Activated T-helper 17 cell treated with anti-CD3 and anti-CD28 coated beads, Interleukin-2, amount 50 U/mL, for 72 hours (primary cell): ENCODE data around the gene LAPTM5. TPM values are rescaled to one million over a fixed set of nuclear protein-coding genes. Genes with fewer than 3 reads are reported as not detected.
"Not testable (repeated sequence)": the region's sequence is repeated elsewhere in the genome, so short reads cannot be mapped to it uniquely, and the experiment has no call there.

Experiments
- ATAC-seq: fragments of 150-1000 bp; cut with Tn5 transposase; replicated peaks from 2 replicates; pipeline ENCODE4 v1.10.0; 2021; ENCODE audit warnings: mild to moderate bottlenecking, moderate library complexity
- H3K27ac Mint-ChIP-seq: one replicate; pipeline ENCODE4 v1.8.0; 2022; ENCODE audit warnings: mixed read lengths
- H3K27me3 Mint-ChIP-seq: one replicate; pipeline ENCODE4 v1.8.0; 2022; ENCODE audit warnings: mixed read lengths
- H3K36me3 Mint-ChIP-seq: one replicate; pipeline ENCODE4 v1.8.0; 2022; ENCODE audit warnings: low read depth, mild to moderate bottlenecking, mixed read lengths
- H3K4me1 Mint-ChIP-seq: one replicate; pipeline ENCODE4 v1.8.0; 2022; ENCODE audit warnings: mixed read lengths
- H3K4me3 Mint-ChIP-seq: one replicate; pipeline ENCODE4 v1.8.0; 2022; ENCODE audit warnings: mild to moderate bottlenecking, mixed read lengths
- H3K9me3 Mint-ChIP-seq: one replicate; pipeline ENCODE4 v1.8.0; 2022; ENCODE audit warnings: mixed read lengths
- total RNA-seq, 2 donors: library from RNA; stranded (reverse); gene quantifications; one replicate each; pipeline ENCODE4 v1.2.3, GENCODE V29; 2022

Gene LAPTM5
- total RNA-seq, 2 donors from 2014 or later, result 316 to 333 TPM

- Mint-ChIP-seq H3K36me3 (no peaks in the 10 kb centered on the region), H3K27ac (no peak overlapping the region), H3K9me3 (no peaks in the 10 kb centered on the region), H3K27me3 (peaks cover 3% of the 10 kb centered on the region), H3K4me1 (no peaks in the 10 kb centered on the region), H3K4me3 (no peak overlapping the region)
- no peak for ATAC-seq
Observed at GRCh38 chr1:30696831-30697230, 60.7 kb downstream of the LAPTM5 start.

GRCh38 chr1:30695439-30695841 lies 62.1 kb downstream of the LAPTM5 start:
- Mint-ChIP-seq H3K9me3 (no peaks in the 10 kb centered on the region), H3K36me3 (no peaks in the 10 kb centered on the region), H3K27me3 (peaks cover 7% of the 10 kb centered on the region), H3K4me3 (no peak overlapping the region), H3K27ac (no peak overlapping the region), H3K4me1 (no peaks in the 10 kb centered on the region)
- ATAC-seq, result no peak

GRCh38 chr1:30694280-30695175 lies 63.0 kb downstream of the LAPTM5 start:
- H3K36me3 Mint-ChIP-seq, result no peaks in the 10 kb centered on the region
- H3K4me3 Mint-ChIP-seq, result no peak overlapping the region
- H3K27ac Mint-ChIP-seq, result no peak overlapping the region
- peaks cover 7% of the 10 kb centered on the region for H3K27me3 Mint-ChIP-seq
- no peaks in the 10 kb centered on the region for H3K9me3 Mint-ChIP-seq
- ATAC-seq, result no peak
- no peaks in the 10 kb centered on the region for H3K4me1 Mint-ChIP-seq

GRCh38 chr1:30693822-30694221 lies 63.8 kb downstream of the LAPTM5 start:
- H3K4me1 Mint-ChIP-seq, result no peaks in the 10 kb centered on the region
- no peak overlapping the region for H3K27ac Mint-ChIP-seq
- ATAC-seq, result no peak
- no peaks in the 10 kb centered on the region for H3K9me3 Mint-ChIP-seq
- H3K27me3 Mint-ChIP-seq, result peaks cover 7% of the 10 kb centered on the region
- H3K4me3 Mint-ChIP-seq, result no peak overlapping the region
- H3K36me3 Mint-ChIP-seq, result no peaks in the 10 kb centered on the region

GRCh38 chr1:30693366-30693765 lies 64.2 kb downstream of the LAPTM5 start:
- H3K36me3 Mint-ChIP-seq, result no peaks in the 10 kb centered on the region
- peaks cover 7% of the 10 kb centered on the region for H3K27me3 Mint-ChIP-seq
- no peak overlapping the region for H3K4me3 Mint-ChIP-seq
- no peak for ATAC-seq
- no peaks in the 10 kb centered on the region for H3K4me1 Mint-ChIP-seq
- peak overlapping the region; percentile 57 for H3K27ac Mint-ChIP-seq
- no peaks in the 10 kb centered on the region for H3K9me3 Mint-ChIP-seq

- no peak for ATAC-seq
- Mint-ChIP-seq H3K9me3 (no peaks in the 10 kb centered on the region), H3K27ac (peak overlapping the region; percentile 57), H3K36me3 (no peaks in the 10 kb centered on the region), H3K4me1 (no peaks in the 10 kb centered on the region), H3K4me3 (no peak overlapping the region), H3K27me3 (peaks cover 7% of the 10 kb centered on the region)
Observed at GRCh38 chr1:30692948-30693301, 64.6 kb downstream of the LAPTM5 start.

- H3K27ac Mint-ChIP-seq, result peak overlapping the region; percentile 57
- no peaks in the 10 kb centered on the region for H3K36me3 Mint-ChIP-seq
- ATAC-seq, result no peak
- H3K4me1 Mint-ChIP-seq, result no peaks in the 10 kb centered on the region
- H3K4me3 Mint-ChIP-seq, result no peak overlapping the region
- no peaks in the 10 kb centered on the region for H3K9me3 Mint-ChIP-seq
- H3K27me3 Mint-ChIP-seq, result peaks cover 10% of the 10 kb centered on the region
Observed at GRCh38 chr1:30692201-30692947, 65.2 kb downstream of the LAPTM5 start.

GRCh38 chr1:30691480-30691879 lies 66.1 kb downstream of the LAPTM5 start:
- H3K36me3 Mint-ChIP-seq, result no peaks in the 10 kb centered on the region
- H3K4me3 Mint-ChIP-seq, result no peak overlapping the region

GRCh38 chr1:30689901-30690645 lies 67.5 kb downstream of the LAPTM5 start:
- Mint-ChIP-seq H3K4me3 (no peak overlapping the region), H3K4me1 (no peaks in the 10 kb centered on the region), H3K9me3 (no peaks in the 10 kb centered on the region), H3K27me3 (peaks cover 14% of the 10 kb centered on the region), H3K27ac (no peak overlapping the region), H3K36me3 (no peaks in the 10 kb centered on the region)
- no peak for ATAC-seq

More at GRCh38 chr1:30691480-30691879, 66.1 kb downstream of the LAPTM5 start:
- H3K4me1 Mint-ChIP-seq, result no peaks in the 10 kb centered on the region
- no peaks in the 10 kb centered on the region for H3K9me3 Mint-ChIP-seq
- ATAC-seq, result no peak
- H3K27me3 Mint-ChIP-seq, result peaks cover 16% of the 10 kb centered on the region
- H3K27ac Mint-ChIP-seq, result no peak overlapping the region

- H3K27ac Mint-ChIP-seq, result no peak overlapping the region
- H3K27me3 Mint-ChIP-seq, result peaks cover 17% of the 10 kb centered on the region
- H3K9me3 Mint-ChIP-seq, result no peaks in the 10 kb centered on the region
- H3K4me1 Mint-ChIP-seq, result peaks cover 4% of the 10 kb centered on the region
- no peak overlapping the region for H3K4me3 Mint-ChIP-seq
- H3K36me3 Mint-ChIP-seq, result no peaks in the 10 kb centered on the region
- ATAC-seq, result no peak
Observed at GRCh38 chr1:30688920-30689794, 68.4 kb downstream of the LAPTM5 start.

GRCh38 chr1:30688516-30688915 lies 69.1 kb downstream of the LAPTM5 start:
- H3K27me3 Mint-ChIP-seq, result peaks cover 21% of the 10 kb centered on the region
- H3K4me1 Mint-ChIP-seq, H3K9me3 Mint-ChIP-seq, ATAC-seq, H3K27ac Mint-ChIP-seq, H3K4me3 Mint-ChIP-seq, H3K36me3 Mint-ChIP-seq: not testable (repeated sequence)

- H3K27me3 Mint-ChIP-seq, result peaks cover 23% of the 10 kb centered on the region
- H3K9me3 Mint-ChIP-seq, result no peaks in the 10 kb centered on the region
- ATAC-seq, result no peak
- peaks cover 5% of the 10 kb centered on the region for H3K4me1 Mint-ChIP-seq
- H3K36me3 Mint-ChIP-seq, result no peaks in the 10 kb centered on the region
- no peak overlapping the region for H3K27ac Mint-ChIP-seq
- no peak overlapping the region for H3K4me3 Mint-ChIP-seq
Observed at GRCh38 chr1:30687886-30688285, 69.7 kb downstream of the LAPTM5 start.

GRCh38 chr1:30686236-30686935 lies 71.2 kb downstream of the LAPTM5 start:
- ATAC-seq, result no peak
- Mint-ChIP-seq H3K4me1 (peaks cover 5% of the 10 kb centered on the region), H3K27me3 (peaks cover 37% of the 10 kb centered on the region), H3K27ac (no peak overlapping the region), H3K9me3 (no peaks in the 10 kb centered on the region), H3K36me3 (no peaks in the 10 kb centered on the region), H3K4me3 (peak overlapping the region; percentile 25)
